Measurements from ENCODE around the gene CHL1. TPM values are rescaled to one million over a fixed set of nuclear protein-coding genes. Genes with fewer than 3 reads are reported as not detected.

The CHL1 gene
- total RNA-seq, 2 donors from 2014 or later, result 3.0 to 10.6 TPM

DNA sequence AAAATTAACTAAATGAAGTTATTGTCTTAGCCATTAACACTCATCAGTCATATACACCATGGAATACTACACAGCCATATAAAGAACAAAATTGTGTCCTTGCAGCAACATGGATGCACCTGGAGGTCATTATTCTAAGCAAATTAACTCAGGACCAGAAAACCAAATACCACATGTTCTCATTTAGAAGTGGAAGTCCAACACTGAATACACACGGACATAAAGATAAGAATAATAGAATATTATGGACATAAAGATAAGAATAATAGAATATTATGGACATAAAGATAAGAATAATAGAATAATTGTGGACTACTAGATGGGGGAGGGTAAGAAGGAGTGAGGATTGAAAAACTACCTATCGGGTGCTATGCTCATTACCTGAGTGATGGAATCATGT, 122.3 kb downstream of the CHL1 start:
- intact Hi-C loops (cut with DNase I), result no loop called here
- 50 to 51% methylated on average over 2 of the region's 2 CpGs for WGBS, 2 donors

DNA sequence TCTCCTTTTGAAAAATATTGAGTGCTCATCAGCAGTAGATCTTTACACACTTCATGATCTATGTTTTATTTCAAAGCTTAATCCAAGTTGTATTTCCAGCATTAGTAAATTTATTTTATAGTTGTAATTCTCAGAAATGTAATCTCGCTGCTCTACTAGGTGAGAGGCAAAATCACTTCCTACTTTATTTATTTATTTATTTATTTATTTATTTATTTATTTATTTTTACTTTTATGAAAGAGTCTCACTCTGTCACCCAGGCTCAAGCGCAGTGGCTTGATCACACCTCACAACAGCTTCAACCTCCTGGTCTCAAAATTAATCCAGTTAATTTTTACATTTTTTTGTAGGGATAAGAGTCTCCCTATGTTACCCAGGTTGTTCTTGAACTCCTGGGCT, 127.9 kb downstream of the CHL1 start:
- 87 to 89% methylated on average over 2 of the region's 2 CpGs for WGBS, 2 donors
- ATAC-seq, result no peak
- Histone ChIP-seq H3K36me3 (replicated peaks in 1 of 2; ENCODE audit: insufficient read depth in 1 of 2, low read depth in 2 of 2) (no peaks in the 10 kb centered on the region), H3K9me3 (no peaks in the 10 kb centered on the region), H3K27ac (no peak overlapping the region), H3K4me3 (no peak overlapping the region), H3K27me3 (peaks cover 0 to 3% of the 10 kb centered on the region in 2 donors), H3K4me1 (no peaks in the 10 kb centered on the region)
- intact Hi-C loops (cut with DNase I), result no loop called here
- no peak for DNase-seq
- TF ChIP-seq POLR2A (IDR thresholded peaks at IDR 0.05), result no peak
- TF ChIP-seq, protein P1, sequence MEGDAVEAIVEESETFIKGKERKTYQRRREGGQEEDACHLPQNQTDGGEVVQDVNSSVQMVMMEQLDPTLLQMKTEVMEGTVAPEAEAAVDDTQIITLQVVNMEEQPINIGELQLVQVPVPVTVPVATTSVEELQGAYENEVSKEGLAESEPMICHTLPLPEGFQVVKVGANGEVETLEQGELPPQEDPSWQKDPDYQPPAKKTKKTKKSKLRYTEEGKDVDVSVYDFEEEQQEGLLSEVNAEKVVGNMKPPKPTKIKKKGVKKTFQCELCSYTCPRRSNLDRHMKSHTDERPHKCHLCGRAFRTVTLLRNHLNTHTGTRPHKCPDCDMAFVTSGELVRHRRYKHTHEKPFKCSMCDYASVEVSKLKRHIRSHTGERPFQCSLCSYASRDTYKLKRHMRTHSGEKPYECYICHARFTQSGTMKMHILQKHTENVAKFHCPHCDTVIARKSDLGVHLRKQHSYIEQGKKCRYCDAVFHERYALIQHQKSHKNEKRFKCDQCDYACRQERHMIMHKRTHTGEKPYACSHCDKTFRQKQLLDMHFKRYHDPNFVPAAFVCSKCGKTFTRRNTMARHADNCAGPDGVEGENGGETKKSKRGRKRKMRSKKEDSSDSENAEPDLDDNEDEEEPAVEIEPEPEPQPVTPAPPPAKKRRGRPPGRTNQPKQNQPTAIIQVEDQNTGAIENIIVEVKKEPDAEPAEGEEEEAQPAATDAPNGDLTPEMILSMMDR (IDR thresholded peaks at IDR 0.05), result no peak

More for the DNA sequence above, 122.3 kb downstream of the CHL1 start:
- ATAC-seq (no peak), DNase-seq (no peak)
- Histone ChIP-seq H3K4me3 (no peak overlapping the region), H3K36me3 (replicated peaks in 1 of 2; ENCODE audit: insufficient read depth in 1 of 2, low read depth in 2 of 2) (no peaks in the 10 kb centered on the region), H3K27me3 (no peaks in the 10 kb centered on the region), H3K9me3 (no peaks in the 10 kb centered on the region), H3K4me1 (no peaks in the 10 kb centered on the region), H3K27ac (no peak overlapping the region)
- TF ChIP-seq, protein P1 (IDR thresholded peaks at IDR 0.05), result no peak
- no peak for TF ChIP-seq POLR2A (IDR thresholded peaks at IDR 0.05)

DNA sequence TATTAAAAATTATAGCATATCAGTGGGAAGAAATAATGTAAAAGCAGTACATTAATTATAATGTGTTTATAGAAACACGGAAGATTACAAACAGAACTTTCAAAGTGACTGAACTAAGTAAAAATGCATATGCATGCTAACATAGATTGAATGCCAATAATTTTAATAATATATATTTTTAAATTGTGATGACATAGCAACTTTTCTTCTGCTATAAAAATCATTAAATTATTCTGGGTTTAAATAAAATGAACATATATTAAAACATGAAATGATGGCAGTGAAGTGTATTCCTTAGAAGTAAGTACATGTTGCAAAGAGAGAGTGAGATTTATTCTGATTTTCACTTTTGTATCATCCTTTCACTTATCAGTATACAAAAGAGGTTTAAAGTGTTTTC, 128.9 kb downstream of the CHL1 start:
- DNase-seq (no peak), ATAC-seq (no peak)
- Histone ChIP-seq H3K4me1 (no peaks in the 10 kb centered on the region), H3K27ac (no peak overlapping the region), H3K4me3 (no peak overlapping the region), H3K36me3 (replicated peaks in 1 of 2; ENCODE audit: insufficient read depth in 1 of 2, low read depth in 2 of 2) (no peaks in the 10 kb centered on the region), H3K27me3 (peaks cover 0 to 3% of the 10 kb centered on the region in 2 donors), H3K9me3 (no peaks in the 10 kb centered on the region)
- intact Hi-C loops (cut with DNase I), result no loop called here
- WGBS, 2 donors, result 71 to 86% methylated on average over 1 of the region's 1 CpG
- no peak for TF ChIP-seq POLR2A (IDR thresholded peaks at IDR 0.05)
- TF ChIP-seq, protein P1 (IDR thresholded peaks at IDR 0.05), result no peak

DNA sequence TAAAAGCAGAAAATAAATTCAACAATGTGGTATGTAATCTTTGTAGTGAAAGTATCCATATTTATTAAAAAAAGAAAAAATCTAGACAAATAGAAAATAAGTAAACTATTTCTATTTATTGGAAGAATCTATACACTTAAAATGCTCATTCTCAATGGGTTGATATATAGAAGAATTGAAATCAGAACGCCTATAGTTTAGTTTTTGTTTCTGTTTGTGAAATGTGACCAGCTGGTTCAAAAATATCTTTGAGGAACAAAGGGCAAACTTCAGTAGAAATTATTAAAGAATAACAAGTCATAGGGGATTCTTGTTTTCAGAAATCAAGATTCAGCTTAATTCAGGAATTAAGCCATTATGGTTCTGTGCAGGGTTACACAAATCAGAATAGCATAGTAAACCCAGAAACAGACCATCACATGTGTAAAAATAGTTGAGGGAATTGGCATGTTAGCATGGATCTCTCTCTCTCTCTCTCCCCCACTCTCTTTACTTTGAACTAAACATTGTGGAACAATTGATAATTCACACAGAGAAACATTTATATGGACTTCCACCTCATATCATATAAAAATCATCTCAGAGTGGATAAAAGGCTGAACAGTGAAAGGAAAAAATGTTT, 134.0 kb downstream of the CHL1 start:
- H3K9me3 ChIP-seq, result no peaks in the 10 kb centered on the region
- no peaks in the 10 kb centered on the region for H3K4me1 ChIP-seq
- no peak overlapping the region for H3K27ac ChIP-seq
- H3K27me3 ChIP-seq, result peaks cover 0 to 3% of the 10 kb centered on the region in 2 donors
- TF ChIP-seq POLR2A (IDR thresholded peaks at IDR 0.05), result no peak
- TF ChIP-seq, protein P1 (IDR thresholded peaks at IDR 0.05), result no peak
- 31 to 44% methylated on average over 1 of the region's 1 CpG for WGBS, 2 donors
- no peak for DNase-seq
- no peak overlapping the region for H3K4me3 ChIP-seq
- no peak for ATAC-seq
- intact Hi-C loops (cut with DNase I), result no loop called here
- no peaks in the 10 kb centered on the region for H3K36me3 ChIP-seq (replicated peaks in 1 of 2; ENCODE audit: insufficient read depth in 1 of 2, low read depth in 2 of 2)

DNA sequence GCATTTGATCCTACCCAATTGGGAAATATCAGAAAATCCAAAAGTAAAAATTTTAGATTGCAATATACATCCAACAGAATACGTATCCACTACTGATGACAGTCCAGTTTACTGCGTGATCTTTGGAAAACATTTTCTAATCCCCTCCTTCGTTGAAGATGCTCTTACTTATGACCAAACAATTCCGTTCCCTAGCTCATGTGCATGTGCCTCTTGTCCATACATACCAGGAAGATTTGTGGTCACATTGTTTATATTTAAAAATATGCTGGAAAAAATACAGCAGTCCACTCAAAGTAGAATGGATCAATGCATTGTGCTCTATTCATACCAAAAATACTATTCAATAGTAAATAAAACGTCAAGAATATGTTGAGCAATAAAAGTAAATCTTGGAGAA, 135.3 kb downstream of the CHL1 start:
- no peak for TF ChIP-seq POLR2A (IDR thresholded peaks at IDR 0.05)
- TF ChIP-seq, protein P1 (IDR thresholded peaks at IDR 0.05), result no peak
- intact Hi-C loops (cut with DNase I), result no loop called here
- Histone ChIP-seq H3K27me3 (peaks cover 0 to 3% of the 10 kb centered on the region in 2 donors), H3K27ac (no peak overlapping the region), H3K4me1 (no peaks in the 10 kb centered on the region), H3K9me3 (no peaks in the 10 kb centered on the region), H3K36me3 (replicated peaks in 1 of 2; ENCODE audit: insufficient read depth in 1 of 2, low read depth in 2 of 2) (no peaks in the 10 kb centered on the region), H3K4me3 (no peak overlapping the region)
- WGBS, 2 donors, result 53 to 55% methylated on average over 5 of the region's 5 CpGs
- no peak for DNase-seq
- no peak for ATAC-seq

Data from body of pancreas (tissue), 4 donors.